ENCODE results near the gene ETV5. TPM values are rescaled to one million over a fixed set of nuclear protein-coding genes. Genes with fewer than 3 reads are reported as not detected.

Gene ETV5
- total and polyA plus RNA-seq, 10 of the 15 experiments (the other 5 are each of a cell fraction or from before 2014, with no cell fraction given) = 5.0 to 18.4 (median 7.4) TPM

- FAIRE-seq (no peak), ATAC-seq (no peak), DNase-seq (ENCODE audit: low read depth, low spot score) (no peak)
- WGBS (ENCODE audit: insufficient coverage, insufficient replicate concordance, low lambda C conversion rate, missing lambda C conversion rate) = 61% methylated on average over 8 of the region's 8 CpGs
- Histone ChIP-seq H3K4me2 (ENCODE audit: control insufficient read depth, insufficient read depth) (no peak overlapping the region), H3K4me1 (ENCODE audit: control insufficient read depth, insufficient read depth, low read length) (no peaks in the 10 kb centered on the region), H3K36me3 (ENCODE audit: control insufficient read depth in 2 of 2, insufficient read depth in 2 of 2, low read length in 1 of 2) (no peaks in the 10 kb centered on the region), H3K27me3 (replicated peaks in 1 of 2; ENCODE audit: control insufficient read depth in 2 of 2, insufficient read depth in 2 of 2, low read length in 1 of 2) (no peaks in the 10 kb centered on the region; a peak in 1 of 4 replicates), H3K79me2 (ENCODE audit: control insufficient read depth, insufficient read depth, low read length) (no peaks in the 10 kb centered on the region), H3K4me3 (no peak overlapping the region), H3K9ac (ENCODE audit: control insufficient read depth, insufficient read depth, low read length) (no peak overlapping the region), H3K27ac (ENCODE audit: control insufficient read depth, insufficient read depth) (no peak overlapping the region), H2AFZ (ENCODE audit: control insufficient read depth, low read depth, low read length) (no peak overlapping the region), H4K20me1 (ENCODE audit: control insufficient read depth, insufficient read depth) (no peaks in the 10 kb centered on the region), H3K9me3 (replicated peaks; ENCODE audit: control insufficient read depth, insufficient read depth, low read length) (no peaks in the 10 kb centered on the region)
- SMC1A ChIA-PET (ENCODE audit: uncharacterized antibody, unreplicated experiment) = no interaction called here
- POLR2A ChIA-PET = interaction anchor here (0.7 kb wide), 1 partner anchor 42 kb away, joined by 4 read pairs; no protein-coding TSS in a partner anchor
- no peak for TF ChIP-seq RUNX3 (IDR thresholded peaks at IDR 0.05; ENCODE audit: low read length)
- TF ChIP-seq MAX (IDR thresholded peaks at IDR 0.05; ENCODE audit: low read depth, low read length) = no peak
- no peak for TF ChIP-seq ZNF384 (IDR thresholded peaks at IDR 0.05; ENCODE audit: borderline replicate concordance, low read depth, low read length)
- TF ChIP-seq TCF12 (IDR thresholded peaks at IDR 0.05; ENCODE audit: low read depth, low read length) = no peak
- no peak for TF ChIP-seq ASH2L (IDR thresholded peaks at IDR 0.05; ENCODE audit: borderline replicate concordance, low read depth)
- CTCF ChIA-PET = interaction anchor here (0.5 kb wide), 1 partner anchor 81 kb away, joined by 5 read pairs; no protein-coding TSS in a partner anchor
- RAD21 ChIA-PET (ENCODE audit: unreplicated experiment) = no interaction called here
- no TSS peak for BruUV-seq (replicated peaks)
- intact Hi-C loops (cut with micrococcal nuclease; ENCODE audit: unreplicated experiment) = no loop called here
- in situ Hi-C loops (cut with MboI) = no loop called here
These were observed 19.3 kb upstream of the ETV5 start for GRCh38 chr3:186128158-186128557.

GRCh38 chr3:186127463-186127862, 18.6 kb upstream of the ETV5 start:
- intact Hi-C loops (cut with micrococcal nuclease; ENCODE audit: unreplicated experiment) (no loop called here), in situ Hi-C loops (cut with MboI) (no loop called here)
- no peak overlapping the region for H3K4me2 ChIP-seq (ENCODE audit: control insufficient read depth, insufficient read depth)
- no peaks in the 10 kb centered on the region; a peak in 1 of 4 replicates for H3K27me3 ChIP-seq (replicated peaks in 1 of 2; ENCODE audit: control insufficient read depth in 2 of 2, insufficient read depth in 2 of 2, low read length in 1 of 2)
- no peaks in the 10 kb centered on the region for H3K79me2 ChIP-seq (ENCODE audit: control insufficient read depth, insufficient read depth, low read length)
- no TSS peak for BruUV-seq (replicated peaks)
- H3K27ac ChIP-seq (ENCODE audit: control insufficient read depth, insufficient read depth) = no peak overlapping the region
- no peak for ATAC-seq
- no peak overlapping the region for H3K9ac ChIP-seq (ENCODE audit: control insufficient read depth, insufficient read depth, low read length)
- POLR2A ChIA-PET = no interaction called here
- no peaks in the 10 kb centered on the region for H4K20me1 ChIP-seq (ENCODE audit: control insufficient read depth, insufficient read depth)
- no peak for FAIRE-seq
- CTCF ChIA-PET = no interaction called here
- H3K36me3 ChIP-seq (ENCODE audit: control insufficient read depth in 2 of 2, insufficient read depth in 2 of 2, low read length in 1 of 2) = no peaks in the 10 kb centered on the region
- RAD21 ChIA-PET (ENCODE audit: unreplicated experiment) = no interaction called here
- H3K9me3 ChIP-seq (replicated peaks; ENCODE audit: control insufficient read depth, insufficient read depth, low read length) = no peaks in the 10 kb centered on the region
- SMC1A ChIA-PET (ENCODE audit: uncharacterized antibody, unreplicated experiment) = no interaction called here
- H3K4me3 ChIP-seq = no peak overlapping the region
- no peaks in the 10 kb centered on the region for H3K4me1 ChIP-seq (ENCODE audit: control insufficient read depth, insufficient read depth, low read length)
- H2AFZ ChIP-seq (ENCODE audit: control insufficient read depth, low read depth, low read length) = no peak overlapping the region
- no peak for DNase-seq (ENCODE audit: low read depth, low spot score)
- WGBS (ENCODE audit: insufficient coverage, insufficient replicate concordance, low lambda C conversion rate, missing lambda C conversion rate) = 74% methylated on average over 7 of the region's 7 CpGs
- TF ChIP-seq HCFC1 (IDR thresholded peaks at IDR 0.05; ENCODE audit: low read length) = no peak
- no peak for TF ChIP-seq POLR2AphosphoS2 (IDR thresholded peaks at IDR 0.05; ENCODE audit: low read depth, low read length)
- TF ChIP-seq FOXM1 (IDR thresholded peaks at IDR 0.05; ENCODE audit: low read depth, low read length) = no peak
- no peak for TF ChIP-seq BRCA1 (IDR thresholded peaks at IDR 0.05; ENCODE audit: low read depth, low read length)
- TF ChIP-seq ZBTB40 (IDR thresholded peaks at IDR 0.05; ENCODE audit: borderline replicate concordance) = no peak

Measured in GM12878 (cell line).